Measurements from ENCODE around the gene MARCKSL1.

GRCh38 chr1:32318127-32318869, 17.7 kb downstream of the MARCKSL1 start:
- TF ChIP-seq POLR2AphosphoS5 (IDR thresholded peaks at IDR 0.05; ENCODE audit: borderline replicate concordance, low read depth, low read length) (no peak), EZH2 (IDR thresholded peaks at IDR 0.05) (no peak)

Measured in SK-N-MC (cell line).